ENCODE results near the gene FFAR3.
"Not testable (repeated sequence)": the region's sequence is repeated elsewhere in the genome, so short reads cannot be mapped to it uniquely, and the experiment has no call there.

FFAR3 gene

DNA sequence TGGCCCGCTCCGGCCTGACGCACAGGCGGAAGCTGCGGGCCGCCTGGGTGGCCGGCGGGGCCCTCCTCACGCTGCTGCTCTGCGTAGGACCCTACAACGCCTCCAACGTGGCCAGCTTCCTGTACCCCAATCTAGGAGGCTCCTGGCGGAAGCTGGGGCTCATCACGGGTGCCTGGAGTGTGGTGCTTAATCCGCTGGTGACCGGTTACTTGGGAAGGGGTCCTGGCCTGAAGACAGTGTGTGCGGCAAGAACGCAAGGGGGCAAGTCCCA, 6.1 kb upstream of the FFAR3 start:
- no peak overlapping the region for H3K9ac ChIP-seq (ENCODE audit: insufficient read length, low read depth)
- no peaks in the 10 kb centered on the region for H3K9me3 ChIP-seq (ENCODE audit: insufficient read depth, low read length)
- H3K27me3 ChIP-seq (ENCODE audit: insufficient read depth, insufficient read length) = peaks cover 6% of the 10 kb centered on the region
- TF ChIP-seq YY1 (IDR thresholded peaks at IDR 0.05; ENCODE audit: insufficient read depth, insufficient read length) (no peak), SUZ12 (IDR thresholded peaks at IDR 0.05; ENCODE audit: extremely low read depth, insufficient read depth, insufficient read length) (no peak), ZNF274 (IDR thresholded peaks at IDR 0.05; ENCODE audit: low read depth, low read length) (no peak)
- no peaks in the 10 kb centered on the region for H3K36me3 ChIP-seq (ENCODE audit: insufficient read depth, insufficient read length, low read length)
- H3K4me1 ChIP-seq (ENCODE audit: insufficient read depth, insufficient read length) = peaks cover 3% of the 10 kb centered on the region
- H3K4me3 ChIP-seq (ENCODE audit: insufficient read length, low read depth) = no peak overlapping the region
- DNase-seq (ENCODE audit: low read depth, low spot score) = no peak

DNA sequence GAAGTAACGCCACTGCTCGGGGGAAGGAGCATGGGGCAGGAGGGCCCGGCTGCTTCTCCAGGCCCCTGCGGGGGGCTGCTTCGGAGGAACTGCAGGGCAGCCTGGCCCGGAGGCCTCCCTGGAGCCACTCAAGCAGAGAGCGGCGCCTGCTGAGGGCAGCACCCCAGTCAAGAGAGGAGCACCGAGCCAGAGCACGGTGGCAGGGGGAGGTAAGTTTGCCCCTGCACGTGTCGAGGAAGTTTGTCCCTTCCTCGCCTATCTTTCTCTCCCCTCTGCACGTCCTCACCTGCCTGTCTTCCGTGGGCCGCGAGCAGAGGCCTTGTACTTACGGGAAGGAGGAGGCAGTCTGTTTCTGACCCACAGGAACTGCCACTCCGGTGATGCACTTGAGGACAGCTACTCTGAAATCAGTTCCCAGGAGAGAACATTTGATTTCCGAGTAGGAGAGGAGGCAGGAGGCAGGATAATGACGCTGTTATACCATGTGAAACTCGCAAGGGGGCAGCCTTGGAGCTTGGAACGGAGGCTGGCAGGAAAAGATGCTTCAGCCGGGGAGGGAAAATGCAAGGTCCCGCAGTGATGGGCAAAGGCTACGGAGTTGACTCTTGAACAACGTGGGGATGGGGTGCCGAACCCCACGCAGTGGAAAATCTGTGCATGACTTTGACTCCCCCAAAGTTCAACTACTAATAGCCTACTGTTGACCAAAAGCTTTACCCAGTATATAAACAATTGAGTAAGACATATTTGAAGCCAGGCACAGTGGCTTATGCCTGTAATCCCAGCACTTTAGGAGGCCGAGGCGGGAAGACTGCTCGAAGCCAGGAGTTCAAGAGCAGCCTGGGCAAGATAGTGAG, 5.6 kb upstream of the FFAR3 start:
- Histone ChIP-seq H3K9ac (ENCODE audit: insufficient read length, low read depth) (no peak overlapping the region), H3K36me3 (ENCODE audit: insufficient read depth, insufficient read length, low read length) (no peaks in the 10 kb centered on the region), H3K4me1 (ENCODE audit: insufficient read depth, insufficient read length) (peaks cover 3% of the 10 kb centered on the region), H3K27me3 (ENCODE audit: insufficient read depth, insufficient read length) (peaks cover 4% of the 10 kb centered on the region), H3K9me3 (ENCODE audit: insufficient read depth, low read length) (no peaks in the 10 kb centered on the region), H3K4me3 (ENCODE audit: insufficient read length, low read depth) (no peak overlapping the region)
- DNase-seq (ENCODE audit: low read depth, low spot score) = peak; percentile 61
- TF ChIP-seq YY1 (IDR thresholded peaks at IDR 0.05; ENCODE audit: insufficient read depth, insufficient read length) = no peak
- TF ChIP-seq SUZ12 (IDR thresholded peaks at IDR 0.05; ENCODE audit: extremely low read depth, insufficient read depth, insufficient read length) = no peak
- TF ChIP-seq ZNF274 (IDR thresholded peaks at IDR 0.05; ENCODE audit: low read depth, low read length) = no peak

DNA sequence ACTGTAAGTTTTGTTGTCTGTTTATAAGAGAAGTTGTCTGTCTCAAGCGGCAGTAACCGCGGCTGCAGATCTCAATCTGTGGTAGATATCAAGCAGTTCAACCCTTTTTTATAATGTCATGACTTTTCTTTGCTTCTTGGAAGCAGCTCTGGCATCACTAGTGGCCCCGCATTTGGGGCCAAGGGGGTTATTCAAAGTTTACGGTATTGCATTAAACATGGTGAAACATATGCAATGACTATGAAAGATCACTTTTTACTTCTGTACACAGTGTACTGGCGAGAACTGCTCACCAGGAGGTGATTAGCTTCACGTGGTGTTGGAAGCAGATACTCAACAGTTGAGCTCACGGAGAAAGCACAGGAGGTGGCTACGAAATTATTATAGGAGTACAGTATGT, 4.6 kb upstream of the FFAR3 start:
- H3K9me3 ChIP-seq (ENCODE audit: insufficient read depth, low read length) = no peaks in the 10 kb centered on the region
- no peaks in the 10 kb centered on the region for H3K36me3 ChIP-seq (ENCODE audit: insufficient read depth, insufficient read length, low read length)
- no peak for TF ChIP-seq ZNF274 (IDR thresholded peaks at IDR 0.05; ENCODE audit: low read depth, low read length)
- TF ChIP-seq YY1 (IDR thresholded peaks at IDR 0.05; ENCODE audit: insufficient read depth, insufficient read length) = no peak
- no peak for TF ChIP-seq SUZ12 (IDR thresholded peaks at IDR 0.05; ENCODE audit: extremely low read depth, insufficient read depth, insufficient read length)
- DNase-seq (ENCODE audit: low read depth, low spot score) = no peak
- peaks cover 3% of the 10 kb centered on the region for H3K4me1 ChIP-seq (ENCODE audit: insufficient read depth, insufficient read length)
- no peak overlapping the region for H3K9ac ChIP-seq (ENCODE audit: insufficient read length, low read depth)
- H3K4me3 ChIP-seq (ENCODE audit: insufficient read length, low read depth) = no peak overlapping the region
- no peaks in the 10 kb centered on the region for H3K27me3 ChIP-seq (ENCODE audit: insufficient read depth, insufficient read length)

DNA sequence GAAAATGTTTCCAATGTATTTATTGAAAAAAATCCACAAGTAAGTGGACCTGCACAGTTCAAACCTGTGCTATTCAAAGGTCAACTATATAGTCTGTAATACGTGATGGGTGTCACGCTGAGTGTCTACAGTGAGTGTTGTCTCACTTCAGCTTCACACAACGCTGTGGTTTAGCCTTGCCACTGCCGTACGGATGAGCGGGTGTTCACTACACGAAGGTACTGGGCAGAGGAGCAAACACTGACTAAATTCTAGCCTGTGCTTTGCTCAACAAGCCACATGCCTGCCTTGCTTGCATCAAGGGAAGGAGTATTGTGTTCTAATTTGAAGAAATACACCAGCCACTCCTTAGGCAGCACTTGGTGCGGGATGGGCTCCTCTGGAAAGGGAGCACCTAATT, 3.4 kb upstream of the FFAR3 start:
- Histone ChIP-seq H3K9ac (ENCODE audit: insufficient read length, low read depth) (no peak overlapping the region), H3K4me1 (ENCODE audit: insufficient read depth, insufficient read length) (peaks cover 3% of the 10 kb centered on the region), H3K9me3 (ENCODE audit: insufficient read depth, low read length) (no peaks in the 10 kb centered on the region), H3K27me3 (ENCODE audit: insufficient read depth, insufficient read length) (no peaks in the 10 kb centered on the region), H3K36me3 (ENCODE audit: insufficient read depth, insufficient read length, low read length) (no peaks in the 10 kb centered on the region), H3K4me3 (ENCODE audit: insufficient read length, low read depth) (no peak overlapping the region)
- DNase-seq (ENCODE audit: low read depth, low spot score) = no peak
- TF ChIP-seq SUZ12 (IDR thresholded peaks at IDR 0.05; ENCODE audit: extremely low read depth, insufficient read depth, insufficient read length) = no peak
- TF ChIP-seq YY1 (IDR thresholded peaks at IDR 0.05; ENCODE audit: insufficient read depth, insufficient read length) = no peak
- TF ChIP-seq ZNF274 (IDR thresholded peaks at IDR 0.05; ENCODE audit: low read depth, low read length) = no peak

DNA sequence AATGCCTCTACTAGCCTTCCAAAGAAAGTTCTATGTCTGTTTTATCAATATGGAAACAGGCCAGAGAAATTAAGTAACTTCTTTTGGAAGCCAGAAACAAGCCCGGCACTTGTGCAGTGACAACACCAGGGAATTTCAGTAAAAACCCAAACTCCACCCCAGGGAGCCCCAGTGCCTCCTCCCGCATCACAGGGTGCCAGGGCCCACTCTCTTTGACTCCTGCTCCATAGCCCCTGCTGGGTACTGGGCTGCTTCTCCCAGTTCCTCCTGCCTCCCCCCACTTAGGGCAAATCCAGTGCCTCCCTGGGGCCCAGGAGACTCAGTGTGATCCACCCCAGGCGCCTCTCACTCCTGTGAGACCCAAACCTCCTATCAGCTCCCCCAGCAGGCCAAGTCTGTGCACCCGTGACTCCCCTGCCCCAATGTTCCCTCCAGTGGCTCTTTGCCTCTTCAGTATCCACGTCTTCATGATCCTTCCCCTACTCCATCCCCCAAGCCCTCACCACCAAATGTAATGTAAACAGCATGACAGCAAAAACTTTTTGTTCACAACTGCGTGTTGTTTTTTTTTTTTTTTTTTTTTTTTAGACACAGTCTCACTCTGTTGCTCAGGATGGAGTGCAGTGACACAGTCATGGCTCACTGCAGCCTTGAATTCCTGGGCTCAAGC, 2.3 kb upstream of the FFAR3 start:
- no peaks in the 10 kb centered on the region for H3K36me3 ChIP-seq (ENCODE audit: insufficient read depth, insufficient read length, low read length)
- no peaks in the 10 kb centered on the region for H3K9me3 ChIP-seq (ENCODE audit: insufficient read depth, low read length)
- no peak for DNase-seq (ENCODE audit: low read depth, low spot score)
- TF ChIP-seq SUZ12 (IDR thresholded peaks at IDR 0.05; ENCODE audit: extremely low read depth, insufficient read depth, insufficient read length) (no peak), ZNF274 (IDR thresholded peaks at IDR 0.05; ENCODE audit: low read depth, low read length) (no peak), YY1 (IDR thresholded peaks at IDR 0.05; ENCODE audit: insufficient read depth, insufficient read length) (no peak)
- H3K4me3 ChIP-seq (ENCODE audit: insufficient read length, low read depth) = no peak overlapping the region
- no peaks in the 10 kb centered on the region for H3K27me3 ChIP-seq (ENCODE audit: insufficient read depth, insufficient read length)
- no peak overlapping the region for H3K9ac ChIP-seq (ENCODE audit: insufficient read length, low read depth)
- H3K4me1 ChIP-seq (ENCODE audit: insufficient read depth, insufficient read length) = peaks cover 3% of the 10 kb centered on the region

DNA sequence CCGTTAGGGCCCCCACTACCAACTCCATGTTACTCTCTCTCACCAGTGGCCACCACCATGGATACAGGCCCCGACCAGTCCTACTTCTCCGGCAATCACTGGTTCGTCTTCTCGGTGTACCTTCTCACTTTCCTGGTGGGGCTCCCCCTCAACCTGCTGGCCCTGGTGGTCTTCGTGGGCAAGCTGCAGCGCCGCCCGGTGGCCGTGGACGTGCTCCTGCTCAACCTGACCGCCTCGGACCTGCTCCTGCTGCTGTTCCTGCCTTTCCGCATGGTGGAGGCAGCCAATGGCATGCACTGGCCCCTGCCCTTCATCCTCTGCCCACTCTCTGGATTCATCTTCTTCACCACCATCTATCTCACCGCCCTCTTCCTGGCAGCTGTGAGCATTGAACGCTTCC, 574 bp downstream of the FFAR3 start:
- not testable (repeated sequence) for H3K4me3 ChIP-seq (ENCODE audit: insufficient read length, low read depth); DNase-seq (ENCODE audit: low read depth, low spot score); H3K36me3 ChIP-seq (ENCODE audit: insufficient read depth, insufficient read length, low read length); H3K9ac ChIP-seq (ENCODE audit: insufficient read length, low read depth); H3K9me3 ChIP-seq (ENCODE audit: insufficient read depth, low read length); H3K27me3 ChIP-seq (ENCODE audit: insufficient read depth, insufficient read length); H3K4me1 ChIP-seq (ENCODE audit: insufficient read depth, insufficient read length)

DNA sequence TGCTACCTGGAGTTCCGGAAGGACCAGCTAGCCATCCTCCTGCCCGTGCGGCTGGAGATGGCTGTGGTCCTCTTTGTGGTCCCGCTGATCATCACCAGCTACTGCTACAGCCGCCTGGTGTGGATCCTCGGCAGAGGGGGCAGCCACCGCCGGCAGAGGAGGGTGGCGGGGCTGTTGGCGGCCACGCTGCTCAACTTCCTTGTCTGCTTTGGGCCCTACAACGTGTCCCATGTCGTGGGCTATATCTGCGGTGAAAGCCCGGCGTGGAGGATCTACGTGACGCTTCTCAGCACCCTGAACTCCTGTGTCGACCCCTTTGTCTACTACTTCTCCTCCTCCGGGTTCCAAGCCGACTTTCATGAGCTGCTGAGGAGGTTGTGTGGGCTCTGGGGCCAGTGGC, 1.1 kb downstream of the FFAR3 start:
- H3K36me3 ChIP-seq (ENCODE audit: insufficient read depth, insufficient read length, low read length); DNase-seq (ENCODE audit: low read depth, low spot score); H3K9ac ChIP-seq (ENCODE audit: insufficient read length, low read depth); H3K27me3 ChIP-seq (ENCODE audit: insufficient read depth, insufficient read length); H3K4me1 ChIP-seq (ENCODE audit: insufficient read depth, insufficient read length); H3K4me3 ChIP-seq (ENCODE audit: insufficient read length, low read depth); H3K9me3 ChIP-seq (ENCODE audit: insufficient read depth, low read length): not testable (repeated sequence)

DNA sequence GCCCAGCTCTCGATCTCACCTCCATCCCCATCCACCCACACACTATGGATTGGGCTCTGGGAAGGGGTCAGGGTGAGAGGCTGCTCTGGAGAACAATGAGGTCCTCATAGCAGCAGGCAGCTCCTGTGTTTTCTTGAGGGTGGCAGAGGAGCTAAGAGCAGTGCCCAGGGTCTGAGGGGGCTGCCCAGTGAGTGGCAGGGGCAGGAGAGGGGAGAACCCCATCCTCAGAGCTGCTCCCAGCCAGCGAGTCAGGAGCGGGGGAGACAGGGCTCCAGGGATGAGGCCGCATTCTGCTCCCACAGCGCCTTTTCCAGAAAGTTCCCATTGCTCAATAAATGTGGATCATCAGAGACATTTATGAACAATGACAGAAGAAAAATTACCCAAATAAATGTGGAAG, 1.8 kb downstream of the FFAR3 start:
- H3K4me1 ChIP-seq (ENCODE audit: insufficient read depth, insufficient read length); H3K9me3 ChIP-seq (ENCODE audit: insufficient read depth, low read length); H3K4me3 ChIP-seq (ENCODE audit: insufficient read length, low read depth); DNase-seq (ENCODE audit: low read depth, low spot score); H3K9ac ChIP-seq (ENCODE audit: insufficient read length, low read depth); H3K27me3 ChIP-seq (ENCODE audit: insufficient read depth, insufficient read length); H3K36me3 ChIP-seq (ENCODE audit: insufficient read depth, insufficient read length, low read length): not testable (repeated sequence)
